NCI-H1105 (cell line): ENCODE measurements around the gene OTP.
"Not testable (repeated sequence)": the region's sequence is repeated elsewhere in the genome, so short reads cannot be mapped to it uniquely, and the experiment has no call there.

Experiments
- DNase-seq: peaks from one replicate; lab custom pipeline; 2025; lab: John Stamatoyannopoulos, UW

OTP gene

GRCh38 chr5:77608927-77609326, 29.6 kb downstream of the OTP start:
- not testable (repeated sequence) for DNase-seq

DNA sequence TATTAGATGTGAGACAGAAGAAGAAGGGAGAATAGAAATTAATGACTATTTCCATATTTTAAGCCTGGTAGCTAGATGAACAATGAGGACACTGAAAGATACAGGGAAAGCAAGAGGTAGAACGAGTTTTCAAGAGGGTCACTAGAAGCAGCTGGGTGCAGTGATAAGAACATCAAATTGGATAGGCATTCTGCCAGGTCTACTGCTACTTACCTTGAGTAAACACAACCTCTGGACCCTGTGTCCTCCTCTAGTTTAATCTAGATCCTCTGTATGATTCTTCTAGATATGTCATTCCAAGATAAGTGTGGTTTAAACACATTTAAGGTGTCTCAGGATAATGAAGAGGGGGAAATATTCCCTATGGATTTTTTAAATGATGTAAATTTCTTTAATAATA, 31.2 kb downstream of the OTP start:
- DNase-seq, result no peak

GRCh38 chr5:77606279-77606678, 32.2 kb downstream of the OTP start:
- DNase-seq, result no peak

GRCh38 chr5:77599679-77600078, 38.8 kb downstream of the OTP start:
- DNase-seq, result no peak

DNA sequence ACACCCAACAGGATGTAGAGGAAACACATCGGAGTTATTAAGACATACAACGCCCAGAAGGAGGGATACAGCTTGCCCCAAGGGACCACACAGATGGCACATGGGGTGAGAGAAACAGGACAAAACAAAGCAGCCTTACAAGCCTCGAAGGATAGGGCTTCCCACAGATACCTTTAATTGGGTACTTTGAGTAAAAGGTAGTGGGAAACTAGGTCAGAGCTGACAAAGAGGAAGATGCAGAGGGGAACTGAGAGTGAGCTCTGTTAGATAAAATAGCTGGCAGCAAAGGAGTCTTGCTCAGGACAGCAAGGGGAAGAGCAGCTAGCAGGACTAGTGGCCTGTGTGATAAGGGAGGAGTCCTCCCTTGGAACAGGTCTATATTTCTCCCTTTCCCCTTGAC, 48.2 kb downstream of the OTP start:
- DNase-seq, result no peak

- DNase-seq, result no peak
Measured at GRCh38 chr5:77588175-77588574, 50.3 kb downstream of the OTP start.

GRCh38 chr5:77586101-77586500, 52.4 kb downstream of the OTP start:
- no peak for DNase-seq

- not testable (repeated sequence) for DNase-seq
Measured at GRCh38 chr5:77582143-77582542, 56.4 kb downstream of the OTP start.
